HUES48 (cell line): ENCODE measurements around the gene SARS2.

Experiments
- H3K27ac ChIP-seq: one replicate; pipeline ENCODE4 v1.7.0; 2013; ENCODE audit warnings: low read depth, low read length, inconsistent platforms
- H3K27me3 ChIP-seq: 2 replicates; pipeline ENCODE4 v1.6.1; 2013; ENCODE audit warnings: mild to moderate bottlenecking, low read length; ENCODE audit not compliant: control insufficient read depth, insufficient read depth
- H3K36me3 ChIP-seq: 2 replicates; pipeline ENCODE4 v1.6.1; 2013; ENCODE audit warnings: low read length; ENCODE audit not compliant: control insufficient read depth, insufficient read depth
- H3K4me1 ChIP-seq: 2 replicates; pipeline ENCODE4 v1.6.1; 2013; ENCODE audit warnings: mild to moderate bottlenecking, low read length; ENCODE audit not compliant: control insufficient read depth, insufficient read depth
- H3K4me3 ChIP-seq: 2 replicates; pipeline ENCODE4 v1.5.1; 2013; ENCODE audit warnings: mild to moderate bottlenecking, low read depth, low read length
- H3K9ac ChIP-seq: 2 replicates; pipeline ENCODE4 v1.6.1; 2013; ENCODE audit warnings: mild to moderate bottlenecking, low read depth, low read length, moderate library complexity
- H3K9me3 ChIP-seq: 2 replicates; pipeline ENCODE4 v1.6.1; 2013; ENCODE audit warnings: low read length; ENCODE audit not compliant: control insufficient read depth, insufficient read depth

The SARS2 gene, protein sequence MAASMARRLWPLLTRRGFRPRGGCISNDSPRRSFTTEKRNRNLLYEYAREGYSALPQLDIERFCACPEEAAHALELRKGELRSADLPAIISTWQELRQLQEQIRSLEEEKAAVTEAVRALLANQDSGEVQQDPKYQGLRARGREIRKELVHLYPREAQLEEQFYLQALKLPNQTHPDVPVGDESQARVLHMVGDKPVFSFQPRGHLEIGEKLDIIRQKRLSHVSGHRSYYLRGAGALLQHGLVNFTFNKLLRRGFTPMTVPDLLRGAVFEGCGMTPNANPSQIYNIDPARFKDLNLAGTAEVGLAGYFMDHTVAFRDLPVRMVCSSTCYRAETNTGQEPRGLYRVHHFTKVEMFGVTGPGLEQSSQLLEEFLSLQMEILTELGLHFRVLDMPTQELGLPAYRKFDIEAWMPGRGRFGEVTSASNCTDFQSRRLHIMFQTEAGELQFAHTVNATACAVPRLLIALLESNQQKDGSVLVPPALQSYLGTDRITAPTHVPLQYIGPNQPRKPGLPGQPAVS

DNA sequence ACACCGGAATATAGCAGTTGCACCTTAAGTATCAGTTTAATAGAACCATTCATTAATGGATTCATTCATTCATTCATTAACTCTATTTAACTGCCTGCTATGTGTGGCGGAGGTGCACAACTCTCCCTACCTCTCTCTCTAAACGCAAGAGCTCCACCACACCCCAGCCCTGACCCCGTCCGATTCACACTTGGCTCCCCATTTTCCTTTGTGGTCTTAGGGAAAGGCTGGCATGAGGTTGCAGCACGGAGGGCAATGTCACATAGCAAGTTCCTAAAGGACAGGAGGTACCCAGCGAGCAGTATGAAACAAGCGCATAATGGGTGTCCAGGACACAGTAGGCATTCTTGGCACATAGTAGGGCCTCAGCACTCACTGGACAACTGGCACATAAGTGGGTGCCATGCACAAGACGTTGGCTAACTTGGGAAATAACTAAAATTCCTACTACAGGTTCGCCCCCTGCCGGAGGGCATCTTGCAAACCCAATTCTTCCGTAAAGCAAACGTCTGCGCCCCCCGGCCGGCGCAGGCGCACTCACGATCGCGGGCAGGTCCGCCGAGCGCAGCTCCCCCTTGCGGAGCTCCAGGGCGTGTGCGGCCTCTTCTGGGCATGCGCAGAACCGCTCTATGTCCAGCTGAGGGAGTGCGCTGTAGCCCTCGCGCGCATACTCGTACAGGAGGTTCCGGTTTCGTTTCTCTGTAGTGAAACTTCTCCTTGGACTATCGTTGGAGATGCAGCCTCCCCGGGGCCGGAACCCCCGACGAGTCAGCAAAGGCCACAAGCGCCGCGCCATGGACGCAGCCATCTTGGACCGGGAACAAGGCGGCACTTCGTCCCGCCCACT lies at the start of gene SARS2:
Gene SARS2 (minus strand): TSS at position 835 of the 847 bp plus-strand sequence. CDS start 27 bp downstream, at position 808.
- peak within 1 kb of the TSS; percentile 88 for H3K4me3 ChIP-seq
- 0 out of 2 replicates have a peak, but pooled peaks cover 3% of the 10 kb centered on the region for H3K4me1 ChIP-seq
- peak within 1 kb of the TSS; percentile 96 for H3K9ac ChIP-seq
- peaks cover 35% of the 10 kb centered on the region for H3K36me3 ChIP-seq
- H3K27me3 ChIP-seq, result no peaks in the 10 kb centered on the region
- peak within 1 kb of the TSS; percentile 99 for H3K27ac ChIP-seq
- peaks cover 11% of the 10 kb centered on the region for H3K9me3 ChIP-seq

DNA sequence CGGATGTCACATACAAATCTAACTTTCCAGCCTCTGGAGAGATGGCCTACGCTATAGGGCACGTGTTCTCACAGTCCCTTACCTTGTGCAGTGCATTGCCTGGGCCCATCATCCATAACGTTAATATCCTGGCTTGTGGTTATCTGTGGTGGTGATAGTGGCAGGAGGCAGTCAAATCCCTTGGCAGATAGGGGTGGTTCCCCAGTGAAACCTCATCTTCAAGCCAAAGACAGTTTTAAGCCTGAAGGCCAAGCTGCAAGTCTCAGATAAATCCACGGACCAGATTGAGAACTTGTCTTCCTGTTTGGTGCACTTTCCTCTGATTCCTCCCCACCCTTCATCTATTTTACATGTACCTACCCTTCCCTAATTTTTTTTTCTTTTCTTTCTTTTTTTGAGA lies 49.2 kb upstream of the SARS2 start:
- no peak overlapping the region for H3K9ac ChIP-seq
- H3K4me3 ChIP-seq, result no peak overlapping the region
- no peaks in the 10 kb centered on the region for H3K27me3 ChIP-seq
- H3K36me3 ChIP-seq, result no peaks in the 10 kb centered on the region
- H3K27ac ChIP-seq, result no peak overlapping the region
- H3K4me1 ChIP-seq, result peaks cover 7% of the 10 kb centered on the region
- H3K9me3 ChIP-seq, result peaks cover 8% of the 10 kb centered on the region; the same call in 1 of the 2 replicates

DNA sequence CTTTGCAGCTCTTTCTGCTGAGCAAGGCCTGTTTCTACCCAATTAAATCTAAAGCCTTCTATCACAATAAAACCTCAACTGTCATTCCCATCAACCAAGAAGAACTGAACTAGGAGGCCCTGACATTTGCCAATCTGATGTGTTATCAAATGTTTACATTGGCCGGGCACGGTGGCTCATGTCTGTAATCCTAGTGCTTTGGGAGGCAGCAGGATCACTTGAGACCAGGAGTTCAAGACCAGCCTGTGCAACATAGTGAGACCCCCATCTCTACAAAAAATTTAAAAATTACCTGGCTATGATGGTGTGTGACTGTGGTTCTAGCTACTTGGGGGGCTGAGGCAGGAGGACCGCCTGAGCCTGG lies 47.7 kb upstream of the SARS2 start:
- H3K27me3 ChIP-seq, result no peaks in the 10 kb centered on the region
- no peak overlapping the region for H3K27ac ChIP-seq
- no peak overlapping the region for H3K9ac ChIP-seq
- peaks cover 10% of the 10 kb centered on the region for H3K4me1 ChIP-seq
- H3K36me3 ChIP-seq, result no peaks in the 10 kb centered on the region
- no peak overlapping the region for H3K4me3 ChIP-seq
- H3K9me3 ChIP-seq, result peaks cover 8% of the 10 kb centered on the region; the same call in 1 of the 2 replicates

DNA sequence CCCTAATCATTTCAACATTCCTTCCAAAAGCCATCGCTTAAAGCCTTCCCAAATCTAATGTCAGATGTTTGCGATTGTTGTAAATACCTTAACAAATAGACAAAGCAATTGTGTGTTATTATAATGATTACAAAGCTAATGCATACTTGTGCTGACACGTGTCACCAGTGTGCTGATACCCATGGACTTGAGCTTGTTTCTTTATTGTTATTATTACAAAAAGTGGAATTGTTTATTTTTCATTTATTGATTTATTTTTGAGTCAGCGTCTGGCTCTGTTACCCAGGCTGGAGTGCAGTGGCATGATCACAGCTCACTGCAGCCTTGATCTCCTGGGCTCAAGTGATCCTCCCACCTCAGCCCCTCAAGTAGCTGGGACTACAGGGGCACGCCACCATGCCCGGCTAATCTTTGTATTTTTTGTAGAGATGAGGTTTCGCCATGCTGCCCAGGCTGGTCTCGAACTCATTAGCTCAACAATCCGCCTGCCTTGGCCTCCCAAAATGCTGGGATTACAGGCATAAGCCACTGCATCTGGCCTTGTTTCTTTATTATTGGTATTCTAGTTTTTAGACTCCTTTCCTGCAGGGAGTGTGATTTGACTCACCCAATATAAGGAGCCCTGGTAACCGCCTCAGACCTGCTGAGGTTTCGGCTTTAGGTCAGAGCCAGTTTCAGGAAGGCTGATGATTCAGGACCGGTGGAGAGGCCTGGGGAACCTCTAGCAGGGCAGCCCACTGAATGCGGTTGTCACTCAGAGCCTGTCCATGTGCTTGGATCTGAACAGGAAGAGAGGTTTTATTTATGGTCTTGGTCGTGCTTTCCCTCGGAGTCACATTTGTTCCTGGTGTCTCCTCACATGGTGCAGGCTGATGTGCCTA lies 47.1 kb upstream of the SARS2 start:
- H3K27me3 ChIP-seq, result no peaks in the 10 kb centered on the region
- H3K27ac ChIP-seq, result no peak overlapping the region
- H3K4me3 ChIP-seq, result no peak overlapping the region
- H3K4me1 ChIP-seq, result peaks cover 10% of the 10 kb centered on the region
- H3K9me3 ChIP-seq, result peaks cover 8% of the 10 kb centered on the region; the same call in 1 of the 2 replicates
- H3K36me3 ChIP-seq, result no peaks in the 10 kb centered on the region
- no peak overlapping the region for H3K9ac ChIP-seq

DNA sequence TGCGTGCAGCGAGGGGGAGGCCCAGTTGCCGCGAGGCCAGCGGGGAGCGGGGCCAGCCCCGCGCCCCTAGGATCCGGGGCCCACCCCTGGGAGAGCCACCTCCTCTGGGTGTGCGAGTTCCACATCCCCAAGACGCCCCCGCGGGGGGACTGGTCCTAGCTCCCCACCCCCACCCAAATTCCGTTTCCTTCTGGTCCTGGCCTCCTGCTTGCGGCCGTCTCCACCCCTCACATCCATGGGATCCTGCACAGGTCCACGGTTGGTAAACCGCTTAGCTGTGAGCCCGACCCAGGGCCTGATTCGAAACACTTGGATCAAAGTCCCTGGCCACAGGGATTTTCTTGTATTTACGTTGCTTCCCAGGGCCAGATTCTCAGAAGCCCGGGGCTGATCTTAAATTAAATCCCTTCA lies 45.3 kb upstream of the SARS2 start:
- H3K9ac ChIP-seq, result peak overlapping the region; percentile 39; the same call in 1 of the 2 replicates
- peaks cover 6% of the 10 kb centered on the region; the same call in 1 of the 2 replicates for H3K9me3 ChIP-seq
- peaks cover 10% of the 10 kb centered on the region for H3K4me1 ChIP-seq
- H3K27me3 ChIP-seq, result no peaks in the 10 kb centered on the region
- peak overlapping the region; percentile 88 for H3K4me3 ChIP-seq
- no peaks in the 10 kb centered on the region for H3K36me3 ChIP-seq
- peak overlapping the region; percentile 81 for H3K27ac ChIP-seq

DNA sequence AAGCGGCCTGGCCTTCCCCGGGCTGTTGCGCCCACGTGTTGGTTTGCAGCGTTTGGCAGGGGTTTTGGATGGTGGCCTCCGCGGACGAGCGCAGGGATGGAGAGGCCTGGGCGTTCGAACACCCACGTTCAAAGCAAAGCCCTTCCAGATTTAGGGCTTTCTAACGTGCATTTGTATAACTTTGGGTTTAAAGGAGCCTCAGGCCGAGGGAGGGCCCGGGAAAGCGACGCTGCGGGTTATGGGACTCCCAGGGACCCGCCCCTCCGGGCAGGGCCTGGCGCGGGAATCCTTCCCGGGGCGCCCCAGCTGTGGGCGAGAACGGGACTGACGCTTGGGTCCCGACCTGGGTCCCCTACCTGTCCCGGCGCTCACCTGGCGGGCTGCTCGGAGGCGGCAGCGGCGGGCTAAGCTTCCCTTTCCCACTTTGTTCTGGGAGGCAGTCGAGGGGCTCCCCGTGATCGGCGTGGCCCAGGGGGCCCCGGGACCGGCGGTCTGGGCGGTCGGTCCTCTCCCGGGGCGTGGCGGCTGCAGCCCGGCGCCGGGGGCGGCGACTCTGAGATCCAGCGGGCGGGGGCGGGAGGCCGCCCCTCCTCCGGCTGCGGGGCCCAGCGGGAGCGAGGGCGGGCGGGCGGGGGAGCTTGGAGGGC lies 44.8 kb upstream of the SARS2 start, which contains the start of gene FBXO17:
Gene FBXO17 (minus strand): TSS at position 529 of the 647 bp plus-strand sequence. CDS start 25,423 bp downstream, outside the sequence.
- H3K9ac ChIP-seq, result peak within 1 kb of the TSS; percentile 66
- peaks cover 1% of the 10 kb centered on the region; the same call in 1 of the 2 replicates for H3K9me3 ChIP-seq
- H3K36me3 ChIP-seq, result no peaks in the 10 kb centered on the region
- H3K4me1 ChIP-seq, result peaks cover 10% of the 10 kb centered on the region
- H3K27me3 ChIP-seq, result no peaks in the 10 kb centered on the region
- peak within 1 kb of the TSS; percentile 88 for H3K4me3 ChIP-seq
- peak within 1 kb of the TSS; percentile 82 for H3K27ac ChIP-seq

DNA sequence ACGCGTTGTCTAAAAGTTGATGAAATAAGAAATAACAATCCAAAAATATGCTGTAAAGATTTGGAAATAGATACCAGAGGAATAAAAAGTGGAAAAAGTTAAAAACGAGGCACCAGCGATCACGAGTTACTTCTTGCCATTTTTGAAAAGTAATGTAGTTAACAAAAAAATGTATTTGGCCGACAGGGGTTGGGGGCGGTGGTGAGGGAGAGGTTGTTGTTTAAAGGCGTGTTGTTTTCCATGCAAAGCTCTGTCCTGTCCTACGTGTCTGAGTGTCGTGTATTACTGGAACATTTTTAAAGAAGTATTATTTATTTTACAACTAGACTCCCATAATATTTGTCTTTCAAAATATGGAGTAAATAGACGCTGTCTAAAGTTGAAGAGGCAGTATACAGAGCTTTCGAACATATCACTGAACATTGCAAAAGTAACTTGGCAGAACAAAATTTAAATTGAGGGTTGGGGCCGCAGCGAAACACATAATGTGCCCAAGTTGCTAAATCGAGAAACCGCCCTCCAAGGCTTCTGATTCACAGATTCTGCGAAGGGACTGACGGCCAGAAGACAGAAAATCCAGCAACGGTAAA lies 44.2 kb upstream of the SARS2 start:
- Histone ChIP-seq H3K4me3 (peak overlapping the region; percentile 88), H3K4me1 (peaks cover 10% of the 10 kb centered on the region), H3K9me3 (no peaks in the 10 kb centered on the region), H3K27ac (peak overlapping the region; percentile 82), H3K36me3 (no peaks in the 10 kb centered on the region), H3K27me3 (no peaks in the 10 kb centered on the region), H3K9ac (peak overlapping the region; percentile 66)

DNA sequence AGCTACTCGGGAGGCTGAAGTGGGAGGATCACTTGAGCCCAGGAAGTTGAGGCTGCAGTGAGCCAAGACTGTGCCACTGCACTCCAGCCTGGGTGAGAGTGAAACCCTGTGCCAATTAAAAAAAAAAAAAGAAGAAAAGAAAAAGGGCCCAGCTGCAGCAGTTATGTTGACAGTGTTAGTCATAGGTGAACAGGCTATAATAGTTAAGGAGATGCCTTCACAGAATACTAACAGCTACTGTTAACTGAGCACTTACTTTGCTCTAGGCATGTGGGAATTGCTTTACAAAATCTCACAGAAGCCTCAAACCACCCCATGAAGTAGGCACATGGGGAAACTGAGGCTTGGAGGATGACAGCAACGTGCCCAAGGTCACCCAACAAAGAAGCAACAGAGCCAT lies 41.1 kb upstream of the SARS2 start:
- Histone ChIP-seq H3K27ac (no peak overlapping the region), H3K4me3 (no peak overlapping the region), H3K36me3 (peaks cover 6% of the 10 kb centered on the region; the same call in 1 of the 2 replicates), H3K9ac (no peak overlapping the region), H3K4me1 (peaks cover 10% of the 10 kb centered on the region), H3K9me3 (no peaks in the 10 kb centered on the region), H3K27me3 (no peaks in the 10 kb centered on the region)

DNA sequence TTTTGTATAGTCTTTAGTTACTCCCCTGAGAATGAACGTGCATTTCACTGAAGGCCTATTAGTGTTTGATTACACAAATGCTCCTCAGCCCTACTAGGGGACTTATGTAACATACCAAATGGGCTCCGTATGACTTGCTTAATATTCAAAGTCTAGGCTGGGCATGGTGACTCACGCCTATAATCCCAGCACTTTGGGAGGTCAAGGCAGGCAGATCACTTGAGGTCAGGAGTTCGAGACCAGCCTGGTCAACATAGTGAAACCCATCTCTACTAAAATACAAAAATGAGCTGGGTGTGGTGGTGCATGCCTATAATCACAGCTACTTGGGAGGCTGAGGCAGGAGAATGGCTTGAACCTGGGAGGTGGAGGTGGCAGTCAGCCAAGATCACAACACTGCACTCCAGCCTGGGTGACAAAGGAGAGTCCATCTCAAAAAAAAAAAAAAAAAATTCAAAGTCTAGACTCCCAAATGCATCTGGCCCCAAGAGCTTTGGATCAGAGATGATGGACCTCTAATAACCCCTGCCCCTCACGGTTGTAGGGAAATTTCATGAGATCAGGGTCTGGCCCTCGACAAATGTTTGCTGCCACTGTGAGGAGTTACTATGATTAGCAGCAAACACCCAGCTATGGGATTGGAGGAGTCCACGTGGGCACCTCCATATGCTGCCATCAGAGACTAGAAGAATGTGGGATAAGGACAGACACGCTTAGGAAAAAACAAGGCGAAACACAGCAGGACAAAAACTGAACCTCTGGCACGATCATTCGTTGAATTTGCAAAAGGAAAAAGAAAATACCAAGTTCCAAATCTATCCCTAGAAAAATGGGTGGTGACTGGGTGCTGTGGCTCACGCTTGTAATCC lies 40.3 kb upstream of the SARS2 start:
- Histone ChIP-seq H3K4me3 (no peak overlapping the region), H3K27me3 (no peaks in the 10 kb centered on the region), H3K36me3 (peaks cover 8% of the 10 kb centered on the region; the same call in 1 of the 2 replicates)

More for the DNA sequence above, 40.3 kb upstream of the SARS2 start:
- Histone ChIP-seq H3K4me1 (peaks cover 4% of the 10 kb centered on the region), H3K9me3 (no peaks in the 10 kb centered on the region), H3K27ac (no peak overlapping the region), H3K9ac (no peak overlapping the region)
